ENCODE measurements around the gene CYTH2. TPM values are rescaled to one million over a fixed set of nuclear protein-coding genes. Genes with fewer than 3 reads are reported as not detected.

CYTH2 gene
- polyA plus RNA-seq, 1 donor from 2014 or later: 397 TPM

GRCh38 chr19:48445256-48445605 lies 23.9 kb upstream of the CYTH2 start:
- no peaks in the 10 kb centered on the region for H3F3A ChIP-seq (ENCODE audit: insufficient read depth, low read length, poor library complexity, severe bottlenecking)

GRCh38 chr19:48445606-48446481 lies 23.3 kb upstream of the CYTH2 start, which contains the start of gene GRWD1:
Gene GRWD1 (plus strand): TSS chr19:48445983. CDS start chr19:48446006, 23 bp downstream.
- peak within 1 kb of the TSS; percentile 80 for H3K4me2 ChIP-seq (ENCODE audit: low read length)
- no peaks in the 10 kb centered on the region for H3K36me3 ChIP-seq (ENCODE audit: insufficient read depth, low read length)
- H4K20me1 ChIP-seq (ENCODE audit: insufficient read depth): no peaks in the 10 kb centered on the region
- H2AFZ ChIP-seq (ENCODE audit: low read depth, low read length): peak within 1 kb of the TSS; percentile 58
- peaks cover 6% of the 10 kb centered on the region for H3K79me2 ChIP-seq (replicated peaks; ENCODE audit: insufficient read depth, low read length)
- TF ChIP-seq POLR2AphosphoS5 (IDR thresholded peaks at IDR 0.05) (peak; percentile 77), EP300 (conservative IDR thresholded peaks at IDR 0.05; ENCODE audit: poor library complexity, severe bottlenecking) (peak; percentile 55), MXI1 (conservative IDR thresholded peaks at IDR 0.05; ENCODE audit: poor library complexity, severe bottlenecking) (peak; percentile 100), SMC3 (conservative IDR thresholded peaks at IDR 0.05; ENCODE audit: poor library complexity) (peak; percentile 12), CTCF (IDR thresholded peaks at IDR 0.05; ENCODE audit: poor library complexity, severe bottlenecking) (no peak), RAD21 (conservative IDR thresholded peaks at IDR 0.05) (no peak)
- no peaks in the 10 kb centered on the region for H3F3A ChIP-seq (ENCODE audit: insufficient read depth, low read length, poor library complexity, severe bottlenecking)
- H3K9me2 ChIP-seq (ENCODE audit: insufficient read depth, low read length): no peaks in the 10 kb centered on the region
- H3K4me3 ChIP-seq (ENCODE audit: low read length): peak within 1 kb of the TSS; percentile 97
- peak within 1 kb of the TSS; percentile 93 for H3K27ac ChIP-seq (ENCODE audit: low read length)
- H3K9me3 ChIP-seq (ENCODE audit: low read length): no peaks in the 10 kb centered on the region
- H3K9ac ChIP-seq (ENCODE audit: low read length): peak within 1 kb of the TSS; percentile 73
- H3K27me3 ChIP-seq (ENCODE audit: insufficient read depth, low read depth, low read length): no peaks in the 10 kb centered on the region

More at GRCh38 chr19:48445256-48445605, 23.9 kb upstream of the CYTH2 start:
- Histone ChIP-seq H3K9me3 (ENCODE audit: low read length) (no peaks in the 10 kb centered on the region), H3K36me3 (ENCODE audit: insufficient read depth, low read length) (no peaks in the 10 kb centered on the region), H3K27ac (ENCODE audit: low read length) (peak overlapping the region; percentile 93), H3K27me3 (ENCODE audit: insufficient read depth, low read depth, low read length) (no peaks in the 10 kb centered on the region), H3K79me2 (replicated peaks; ENCODE audit: insufficient read depth, low read length) (peaks cover 6% of the 10 kb centered on the region), H3K4me2 (ENCODE audit: low read length) (peak overlapping the region; percentile 56), H3K9ac (ENCODE audit: low read length) (peak overlapping the region; percentile 73), H3K9me2 (ENCODE audit: insufficient read depth, low read length) (no peaks in the 10 kb centered on the region), H4K20me1 (ENCODE audit: insufficient read depth) (no peaks in the 10 kb centered on the region), H3K4me3 (ENCODE audit: low read length) (peak overlapping the region; percentile 97), H2AFZ (ENCODE audit: low read depth, low read length) (peak overlapping the region; percentile 58)
- no peak for TF ChIP-seq TAF1 (IDR thresholded peaks at IDR 0.05; ENCODE audit: low read depth)
- TF ChIP-seq SMC3 (conservative IDR thresholded peaks at IDR 0.05; ENCODE audit: poor library complexity): peak; percentile 53
- no peak for TF ChIP-seq REST (IDR thresholded peaks at IDR 0.05; ENCODE audit: borderline replicate concordance)
- TF ChIP-seq EP300 (conservative IDR thresholded peaks at IDR 0.05; ENCODE audit: poor library complexity, severe bottlenecking): no peak
- peak; percentile 72 for TF ChIP-seq CTCF (IDR thresholded peaks at IDR 0.05; ENCODE audit: poor library complexity, severe bottlenecking)
- peak; percentile 53 for TF ChIP-seq RAD21 (conservative IDR thresholded peaks at IDR 0.05)
